A673 (cell line): Measurements from ENCODE around the gene MGAT5. TPM values are rescaled to one million over a fixed set of nuclear protein-coding genes. Genes with fewer than 3 reads are reported as not detected.

ENCODE experiments used
- BruUV-seq: library from RNA; stranded (reverse); fragments of 400-500 nt; replicated peaks from 2 replicates; lab custom pipeline; 2021; lab: Mats Ljungman, UMichigan
- CTCF ChIA-PET: fragments of 300-600 bp; sonication (Branson Sonifier 250); formaldehyde crosslinking; loops from one replicate; lab custom pipeline; 2022; ENCODE audit warnings: antibody characterized with exemption; lab: Charles Lee
- POLR2A ChIA-PET: fragments of 300-600 bp; sonication (Branson Sonifier 250); formaldehyde crosslinking; loops from one replicate; lab custom pipeline; 2022; ENCODE audit warnings: antibody characterized with exemption; ENCODE audit not compliant: low non-redundant PET; lab: Charles Lee
- DNase-seq: peaks from one replicate; pipeline ENCODE4 v3.0.0-alpha.2; 2015; ENCODE audit warnings: low spot score
- H3K27ac ChIP-seq: fragments of 200-600 bp; sonication (generic); 2 replicates; pipeline ENCODE4 v1.5.1; 2016; ENCODE audit warnings: mixed run types, low read depth, mild to moderate bottlenecking, mixed read lengths, antibody characterized with exemption, low read length; ENCODE audit not compliant: poor library complexity, severe bottlenecking
- H3K27me3 ChIP-seq: fragments of 200-600 bp; sonication (generic); replicated peaks from 2 replicates; pipeline ENCODE4 v1.6.1; 2017; ENCODE audit warnings: mixed run types, low read depth, mild to moderate bottlenecking, mixed read lengths, antibody characterized with exemption, low read length; ENCODE audit not compliant: insufficient read depth, poor library complexity
- H3K36me3 ChIP-seq: fragments of 200-600 bp; sonication (generic); 2 replicates; pipeline ENCODE4 v1.6.1; 2016; ENCODE audit warnings: mixed run types, mild to moderate bottlenecking, mixed read lengths, antibody characterized with exemption, low read length; ENCODE audit not compliant: insufficient read depth, poor library complexity, severe bottlenecking
- H3K4me1 ChIP-seq: fragments of 200-600 bp; sonication (generic); 2 replicates; pipeline ENCODE4 v1.6.1; 2017; ENCODE audit warnings: mixed run types, mild to moderate bottlenecking, mixed read lengths, antibody characterized with exemption, low read length; ENCODE audit not compliant: insufficient read depth, poor library complexity, severe bottlenecking
- H3K4me3 ChIP-seq: fragments of 200-600 bp; sonication (generic); 2 replicates; pipeline ENCODE4 v1.5.1; 2016; ENCODE audit warnings: low read depth, mixed run types, mild to moderate bottlenecking, mixed read lengths, low read length; ENCODE audit not compliant: poor library complexity, severe bottlenecking
- H3K9me3 ChIP-seq: fragments of 200-600 bp; sonication (generic); 2 replicates; pipeline ENCODE4 v1.6.1; 2016; ENCODE audit warnings: mixed run types, low read depth, mild to moderate bottlenecking, mixed read lengths, antibody characterized with exemption, low read length; ENCODE audit not compliant: poor library complexity, severe bottlenecking
- CTCF ChIP-seq: fragments of 300-800, 200-600 bp; sonication (generic); conservative IDR thresholded peaks from 2 replicates; pipeline ENCODE4 v1.5.1; 2017; ENCODE audit warnings: low read depth, mild to moderate bottlenecking, antibody characterized with exemption, low read length, moderate library complexity, mixed read lengths
- EZH2 ChIP-seq: fragments of 200-600 bp; sonication (generic); IDR thresholded peaks from 2 replicates; pipeline ENCODE4 v1.6.1; 2017; ENCODE audit warnings: borderline replicate concordance, low read depth, mild to moderate bottlenecking, mixed read lengths, antibody characterized with exemption, low read length; ENCODE audit not compliant: poor library complexity, severe bottlenecking
- intact Hi-C: fragments of 100-400 bp; cut with micrococcal nuclease; formaldehyde crosslinking; loops from one replicate; pipeline ENCODE4 v1.10.0; 2022; ENCODE audit not compliant: unreplicated experiment
- total RNA-seq: library from RNA; stranded (reverse); gene quantifications from 2 replicates; pipeline ENCODE4 v1.2.3, GENCODE V29; 2021

Gene MGAT5
- total RNA-seq, 1 experiment from 2014 or later, result 11.0 TPM

- Histone ChIP-seq H3K27me3 (peaks cover 11% of the 10 kb centered on the region), H3K4me3 (no peak overlapping the region), H3K9me3 (no peaks in the 10 kb centered on the region), H3K27ac (no peak overlapping the region), H3K4me1 (no peaks in the 10 kb centered on the region), H3K36me3 (no peaks in the 10 kb centered on the region)
- intact Hi-C loops, result no loop called here
- BruUV-seq, result no TSS peak
- DNase-seq, result no peak
- ChIA-PET CTCF (no interaction called here), POLR2A (no interaction called here)
- TF ChIP-seq CTCF, result no peak
- no peak for TF ChIP-seq EZH2
These were observed 248.2 kb downstream of the MGAT5 start for GRCh38 chr2:134502104-134502503.
